IMR-90 (cell line): Measurements from ENCODE around the gene PSMA3. TPM values are rescaled to one million over a fixed set of nuclear protein-coding genes. Genes with fewer than 3 reads are reported as not detected.

Experiments
- ATAC-seq: fragments of 200-7000 bp; cut with Tn5 transposase; 2 replicates; pipeline ENCODE4 v1.9.1; 2020; ENCODE audit warnings: low read depth, mild to moderate bottlenecking, moderate library complexity
- BruUV-seq: library from RNA; stranded (reverse); fragments of 400-500 nt; replicated peaks from 2 replicates; lab custom pipeline; 2021; lab: Mats Ljungman, UMichigan
- CTCF ChIA-PET: fragments of 300-600 bp; formaldehyde crosslinking; extraction: SDS; loops from one replicate; lab custom pipeline; 2021; ENCODE audit warnings: antibody characterized with exemption; lab: Yijun Ruan, JAX
- POLR2A ChIA-PET: fragments of 300-600 bp; sonication (Branson Sonifier 250); formaldehyde crosslinking; loops from one replicate; lab custom pipeline; 2022; ENCODE audit warnings: antibody characterized with exemption; ENCODE audit not compliant: unreplicated experiment; lab: Charles Lee
- DNase-seq: peaks from one replicate; pipeline ENCODE4 v3.0.0; 2013
- H2AFZ ChIP-seq: replicated peaks from 2 replicates; pipeline ENCODE3; 2013; ENCODE audit warnings: low read length, mild to moderate bottlenecking; ENCODE audit not compliant: poor library complexity
- H2AK5ac ChIP-seq: 2 replicates; pipeline ENCODE4 v1.6.1; 2013; ENCODE audit warnings: low read depth, low read length, inconsistent platforms
- H2AK9ac ChIP-seq: replicated peaks from 2 replicates; pipeline ENCODE3; 2013; ENCODE audit warnings: mild to moderate bottlenecking, low read depth, low read length, moderate library complexity; ENCODE audit not compliant: poor library complexity
- H2BK120ac ChIP-seq: 2 replicates; pipeline ENCODE4 v1.6.1; 2013; ENCODE audit warnings: low read depth, low read length, inconsistent platforms
- H2BK15ac ChIP-seq: 3 replicates; pipeline ENCODE4 v1.6.1; 2013; ENCODE audit warnings: low read depth, low read length, inconsistent platforms
- H2BK20ac ChIP-seq: 2 replicates; pipeline ENCODE4 v1.6.1; 2013; ENCODE audit warnings: low read depth, mild to moderate bottlenecking, inconsistent platforms, low read length, moderate library complexity
- H2BK5ac ChIP-seq: 2 replicates; pipeline ENCODE4 v1.6.1; 2013; ENCODE audit warnings: mild to moderate bottlenecking, low read depth, low read length, inconsistent platforms; ENCODE audit not compliant: poor library complexity, severe bottlenecking
- H3K14ac ChIP-seq: replicated peaks from 2 replicates; pipeline ENCODE4 v1.6.1; 2013; ENCODE audit warnings: low read depth, low read length, inconsistent platforms
- H3K18ac ChIP-seq: 2 replicates; pipeline ENCODE4 v1.6.1; 2013; ENCODE audit warnings: low read depth, low read length, control low read depth
- H3K23ac ChIP-seq: 2 replicates; pipeline ENCODE4 v1.6.1; 2013; ENCODE audit warnings: low read depth, low read length, inconsistent platforms
- H3K27ac ChIP-seq: 2 replicates; pipeline ENCODE4 v1.5.1; 2013; ENCODE audit warnings: mild to moderate bottlenecking, control low read depth, low read length; ENCODE audit not compliant: insufficient read depth
- H3K27me3 ChIP-seq: 2 replicates; pipeline ENCODE4 v1.6.1; 2013; ENCODE audit warnings: low read length; ENCODE audit not compliant: control insufficient read depth, insufficient read depth
- H3K36me3 ChIP-seq: 2 replicates; pipeline ENCODE4 v1.6.1; 2013; ENCODE audit warnings: low read length, mixed read lengths; ENCODE audit not compliant: control insufficient read depth, insufficient read depth
- H3K4ac ChIP-seq: 2 replicates; pipeline ENCODE4 v1.6.1; 2013; ENCODE audit warnings: low read depth, low read length, inconsistent platforms
- H3K4me1 ChIP-seq: 2 replicates; pipeline ENCODE4 v1.6.1; 2013; ENCODE audit warnings: low read length, mixed read lengths; ENCODE audit not compliant: control insufficient read depth, insufficient read depth
- H3K4me2 ChIP-seq: 2 replicates; pipeline ENCODE4 v1.6.1; 2013; ENCODE audit warnings: low read depth, mild to moderate bottlenecking, control low read depth, low read length, moderate library complexity
- H3K4me3 ChIP-seq: 2 replicates; pipeline ENCODE4 v1.5.1; 2013; ENCODE audit warnings: low read depth, mild to moderate bottlenecking, control low read depth, low read length, moderate library complexity; ENCODE audit not compliant: insufficient read depth
- H3K56ac ChIP-seq: 2 replicates; pipeline ENCODE4 v1.6.1; 2013; ENCODE audit warnings: low read length, inconsistent platforms; ENCODE audit not compliant: insufficient read depth; ENCODE audit errors: extremely low read depth
- H3K79me1 ChIP-seq, 2 experiments: 2 replicates each; pipeline ENCODE4 v1.6.1; 2013; ENCODE audit warnings: low read length in 2 of 2, inconsistent platforms in 1 of 2, low read depth in 1 of 2
- H3K9ac ChIP-seq: 2 replicates; pipeline ENCODE4 v1.6.1; 2013; ENCODE audit warnings: low read depth, low read length, control low read depth
- H3K9me1 ChIP-seq: 2 replicates; pipeline ENCODE4 v1.6.1; 2013; ENCODE audit warnings: low read length, inconsistent platforms; ENCODE audit not compliant: insufficient read depth
- H3K9me3 ChIP-seq: 2 replicates; pipeline ENCODE4 v1.6.1; 2013; ENCODE audit warnings: low read length; ENCODE audit not compliant: control insufficient read depth, insufficient read depth
- H4K20me1 ChIP-seq: 2 replicates; pipeline ENCODE4 v1.6.1; 2013; ENCODE audit warnings: low read length, inconsistent platforms; ENCODE audit not compliant: insufficient read depth
- H4K5ac ChIP-seq: 2 replicates; pipeline ENCODE4 v1.6.1; 2013; ENCODE audit warnings: mild to moderate bottlenecking, low read depth, low read length, control low read depth
- H4K8ac ChIP-seq, 2 experiments: 2 replicates each; pipeline ENCODE4 v1.6.1; 2013; ENCODE audit warnings: low read depth in 2 of 2, low read length in 2 of 2, control low read depth in 1 of 2, inconsistent platforms in 1 of 2
- H4K91ac ChIP-seq: 2 replicates; pipeline ENCODE4 v1.6.1; 2013; ENCODE audit warnings: low read depth, low read length, inconsistent platforms; ENCODE audit not compliant: insufficient read depth
- BHLHE40 ChIP-seq: fragments of 150-350 bp; IDR thresholded peaks from 2 replicates; pipeline ENCODE4 v1.6.1; 2016; ENCODE audit warnings: mild to moderate bottlenecking, low read depth, low read length
- CEBPB ChIP-seq: IDR thresholded peaks from 2 replicates; pipeline ENCODE4 v1.6.1; 2012; ENCODE audit warnings: low read depth, low read length, improper control_type of control experiment
- CHD1 ChIP-seq: IDR thresholded peaks from 2 replicates; pipeline ENCODE4 v1.6.1; 2012; ENCODE audit warnings: low read depth, low read length, improper control_type of control experiment
- FOS ChIP-seq: fragments of 150-350 bp; IDR thresholded peaks from 2 replicates; pipeline ENCODE4 v1.6.1; 2016; ENCODE audit warnings: low read depth, low read length
- MAFK ChIP-seq: IDR thresholded peaks from 2 replicates; pipeline ENCODE4 v1.6.1; 2012; ENCODE audit warnings: low read depth, low read length, improper control_type of control experiment
- MAZ ChIP-seq: IDR thresholded peaks from 2 replicates; pipeline ENCODE4 v1.6.1; 2012; ENCODE audit warnings: low read depth, mild to moderate bottlenecking, low read length, improper control_type of control experiment, moderate library complexity, borderline replicate concordance
- MXI1 ChIP-seq: IDR thresholded peaks from 2 replicates; pipeline ENCODE4 v1.6.1; 2012; ENCODE audit warnings: low read depth, mild to moderate bottlenecking, low read length, moderate library complexity, borderline replicate concordance
- NFE2L2 ChIP-seq: fragments of 150-350 bp; IDR thresholded peaks from 2 replicates; pipeline ENCODE4 v1.6.1; 2016; ENCODE audit warnings: low read depth, mild to moderate bottlenecking, low read length
- POLR2A ChIP-seq: IDR thresholded peaks from 2 replicates; pipeline ENCODE4 v1.6.1; 2012; ENCODE audit warnings: mild to moderate bottlenecking, low read depth, low read length
- RAD21 ChIP-seq: IDR thresholded peaks from 2 replicates; pipeline ENCODE4 v1.6.1; 2012; ENCODE audit warnings: low read length, improper control_type of control experiment
- RCOR1 ChIP-seq: IDR thresholded peaks from 2 replicates; pipeline ENCODE4 v1.6.1; 2012; ENCODE audit warnings: mild to moderate bottlenecking, low read length, improper control_type of control experiment; ENCODE audit not compliant: insufficient replicate concordance
- RFX5 ChIP-seq: IDR thresholded peaks from 2 replicates; pipeline ENCODE4 v1.8.0; 2012; ENCODE audit warnings: low read depth, mild to moderate bottlenecking, low read length, moderate library complexity
- SMC3 ChIP-seq: fragments of 150-350 bp; IDR thresholded peaks from 2 replicates; pipeline ENCODE4 v1.6.1; 2016; ENCODE audit warnings: low read depth, mild to moderate bottlenecking, antibody characterized with exemption, low read length, moderate library complexity
- WGBS, 2 experiments: methylation state at CpG; one replicate each; pipeline versions ENCODE4 v1.1.5 to v1.1.7; 2013; ENCODE audit warnings: missing lambda C conversion rate in 2 of 2; ENCODE audit not compliant: insufficient read length in 1 of 2; ENCODE audit errors: extremely low coverage in 2 of 2; 5-methylcytosine and 5-hydroxymethylcytosine counted together
- dilution Hi-C: fragments of 300-500 bp; cut with HindIII; formaldehyde crosslinking; loops from one replicate; pipeline ENCODE4 v1.14.3; 2018; ENCODE audit warnings: low sequenced_read_pairs; ENCODE audit not compliant: unreplicated experiment
- in situ Hi-C: fragments of 300-500 bp; cut with MboI; formaldehyde crosslinking; loops from 3 replicates; pipeline ENCODE4 v1.14.3; 2019; ENCODE audit warnings: low sequenced_read_pairs, inconsistent platforms, mixed read lengths
- intact Hi-C: fragments of 100-400 bp; cut with micrococcal nuclease; formaldehyde crosslinking; loops from 2 replicates; pipeline ENCODE4 v1.10.0; 2022
- polyA plus RNA-seq, 3 experiments: library from polyadenylated mRNA; depleted of rRNA; stranded (reverse); fragments of >200 nt; gene quantifications; 2 replicates each; pipeline ENCODE4 v1.2.3, GENCODE V29; 2012; ENCODE audit warnings: low replicate concordance in 1 of 3
- total RNA-seq: library from RNA; depleted of rRNA; stranded (reverse); fragments of >200 nt; gene quantifications from 2 replicates; pipeline ENCODE4 v1.2.3, GENCODE V29; 2012
- TF ChIP-seq, protein P1 (sequence below): fragments of 150-350 bp; IDR thresholded peaks from 2 replicates; pipeline ENCODE4 v1.6.1; 2016; ENCODE audit warnings: low read depth, mild to moderate bottlenecking, low read length, moderate library complexity, borderline replicate concordance
- TF ChIP-seq, protein P2 (sequence below): conservative IDR thresholded peaks from 2 replicates; pipeline ENCODE4 v1.5.1; 2012; ENCODE audit warnings: mild to moderate bottlenecking, low read depth, low read length, improper control_type of control experiment
- TF ChIP-seq, protein P3 (sequence below): fragments of 150-350 bp; IDR thresholded peaks from 2 replicates; pipeline ENCODE4 v1.6.1; 2017; ENCODE audit warnings: mild to moderate bottlenecking, antibody characterized with exemption, low read length, low read depth

Gene PSMA3
- total and polyA plus RNA-seq, 2 of the 4 experiments (the other 2 are of a cell fraction), result 74.9 to 231 TPM

DNA sequence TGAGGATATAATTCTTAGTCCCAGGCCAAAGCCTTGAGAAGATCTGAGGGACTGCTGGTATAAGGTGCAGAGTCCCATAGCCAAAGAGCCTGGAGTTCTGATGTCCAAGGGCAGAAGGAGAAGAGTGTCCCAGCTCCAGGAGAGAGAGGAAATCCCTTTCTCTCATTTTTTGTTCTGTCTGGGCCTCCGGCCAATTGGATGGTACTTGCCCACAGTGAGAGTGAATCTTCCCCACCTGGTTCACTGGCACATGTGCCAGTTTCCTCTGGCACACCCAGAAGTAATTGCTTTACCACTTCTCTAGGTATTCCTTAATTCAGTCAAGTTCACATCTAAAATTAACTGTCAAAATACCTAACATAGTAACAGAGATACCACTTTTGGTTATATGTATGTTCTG is 69.1 kb downstream of the PSMA3 start:
- no peak overlapping the region for H2AFZ ChIP-seq
- no peaks in the 10 kb centered on the region for H3K9me3 ChIP-seq
- H3K36me3 ChIP-seq, result peaks cover 14% of the 10 kb centered on the region
- H2BK15ac ChIP-seq, result no peak overlapping the region
- no peaks in the 10 kb centered on the region for H4K20me1 ChIP-seq
- DNase-seq (no peak), ATAC-seq (no peak)
- H3K9ac ChIP-seq, result no peak overlapping the region
- H3K4me2 ChIP-seq, result no peak overlapping the region
- no peak overlapping the region for H2BK120ac ChIP-seq
- H3K18ac ChIP-seq, result no peak overlapping the region
- no peak overlapping the region for H3K23ac ChIP-seq
- WGBS, 2 experiments, result no CpG with 5 or more reads among the region's 1 CpG
- H3K4me3 ChIP-seq, result no peak overlapping the region
- CTCF ChIA-PET, result no interaction called here
- dilution Hi-C loops (no loop called here), in situ Hi-C loops (no loop called here), intact Hi-C loops (no loop called here)
- H3K9me1 ChIP-seq, result peaks cover 3% of the 10 kb centered on the region
- H3K4ac ChIP-seq, result no peak overlapping the region
- no peak overlapping the region for H2BK5ac ChIP-seq
- no peak overlapping the region for H2AK5ac ChIP-seq
- no peak overlapping the region for H4K8ac ChIP-seq
- TF ChIP-seq CHD1 (no peak), POLR2A (no peak), MAZ (no peak), NFE2L2 (no peak), RCOR1 (no peak), RAD21 (no peak), RFX5 (no peak), CEBPB (no peak), MXI1 (no peak), SMC3 (no peak), FOS (no peak), BHLHE40 (no peak), MAFK (no peak)
- TF ChIP-seq, protein P1, sequence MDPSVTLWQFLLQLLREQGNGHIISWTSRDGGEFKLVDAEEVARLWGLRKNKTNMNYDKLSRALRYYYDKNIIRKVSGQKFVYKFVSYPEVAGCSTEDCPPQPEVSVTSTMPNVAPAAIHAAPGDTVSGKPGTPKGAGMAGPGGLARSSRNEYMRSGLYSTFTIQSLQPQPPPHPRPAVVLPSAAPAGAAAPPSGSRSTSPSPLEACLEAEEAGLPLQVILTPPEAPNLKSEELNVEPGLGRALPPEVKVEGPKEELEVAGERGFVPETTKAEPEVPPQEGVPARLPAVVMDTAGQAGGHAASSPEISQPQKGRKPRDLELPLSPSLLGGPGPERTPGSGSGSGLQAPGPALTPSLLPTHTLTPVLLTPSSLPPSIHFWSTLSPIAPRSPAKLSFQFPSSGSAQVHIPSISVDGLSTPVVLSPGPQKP, result no peak
- TF ChIP-seq, protein P2, sequence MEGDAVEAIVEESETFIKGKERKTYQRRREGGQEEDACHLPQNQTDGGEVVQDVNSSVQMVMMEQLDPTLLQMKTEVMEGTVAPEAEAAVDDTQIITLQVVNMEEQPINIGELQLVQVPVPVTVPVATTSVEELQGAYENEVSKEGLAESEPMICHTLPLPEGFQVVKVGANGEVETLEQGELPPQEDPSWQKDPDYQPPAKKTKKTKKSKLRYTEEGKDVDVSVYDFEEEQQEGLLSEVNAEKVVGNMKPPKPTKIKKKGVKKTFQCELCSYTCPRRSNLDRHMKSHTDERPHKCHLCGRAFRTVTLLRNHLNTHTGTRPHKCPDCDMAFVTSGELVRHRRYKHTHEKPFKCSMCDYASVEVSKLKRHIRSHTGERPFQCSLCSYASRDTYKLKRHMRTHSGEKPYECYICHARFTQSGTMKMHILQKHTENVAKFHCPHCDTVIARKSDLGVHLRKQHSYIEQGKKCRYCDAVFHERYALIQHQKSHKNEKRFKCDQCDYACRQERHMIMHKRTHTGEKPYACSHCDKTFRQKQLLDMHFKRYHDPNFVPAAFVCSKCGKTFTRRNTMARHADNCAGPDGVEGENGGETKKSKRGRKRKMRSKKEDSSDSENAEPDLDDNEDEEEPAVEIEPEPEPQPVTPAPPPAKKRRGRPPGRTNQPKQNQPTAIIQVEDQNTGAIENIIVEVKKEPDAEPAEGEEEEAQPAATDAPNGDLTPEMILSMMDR, result no peak
- TF ChIP-seq, protein P3, sequence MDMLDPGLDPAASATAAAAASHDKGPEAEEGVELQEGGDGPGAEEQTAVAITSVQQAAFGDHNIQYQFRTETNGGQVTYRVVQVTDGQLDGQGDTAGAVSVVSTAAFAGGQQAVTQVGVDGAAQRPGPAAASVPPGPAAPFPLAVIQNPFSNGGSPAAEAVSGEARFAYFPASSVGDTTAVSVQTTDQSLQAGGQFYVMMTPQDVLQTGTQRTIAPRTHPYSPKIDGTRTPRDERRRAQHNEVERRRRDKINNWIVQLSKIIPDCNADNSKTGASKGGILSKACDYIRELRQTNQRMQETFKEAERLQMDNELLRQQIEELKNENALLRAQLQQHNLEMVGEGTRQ, result no peak
- H3K27me3 ChIP-seq, result no peaks in the 10 kb centered on the region
- BruUV-seq, result no TSS peak
- H3K27ac ChIP-seq, result no peak overlapping the region
- no peak overlapping the region for H4K91ac ChIP-seq
- no peak overlapping the region for H2BK20ac ChIP-seq
- peaks cover 0 to 11% of the 10 kb centered on the region in 2 experiments; a peak in 1 of 4 replicates for H3K79me1 ChIP-seq
- POLR2A ChIA-PET, result no interaction called here
- no peak overlapping the region for H2AK9ac ChIP-seq
- no peak overlapping the region for H3K56ac ChIP-seq
- H3K14ac ChIP-seq, result no peak overlapping the region
- no peaks in the 10 kb centered on the region for H3K4me1 ChIP-seq
- H4K5ac ChIP-seq, result no peak overlapping the region
